Renal cortical epithelial cell (primary cell): ENCODE measurements around the gene PRRC1. TPM values are rescaled to one million over a fixed set of nuclear protein-coding genes. Genes with fewer than 3 reads are reported as not detected.

Experiments used
- total RNA-seq: library from RNA; depleted of rRNA; stranded (reverse); fragments of >200 nt; gene quantifications from 2 replicates; pipeline ENCODE4 v1.2.3, GENCODE V29; 2014

The PRRC1 gene
- total RNA-seq, 1 donor from 2014 or later: 70.6 TPM

Other genes starting within 250 kb of the PRRC1 start
- gene MEGF10, start 226.8 kb upstream of the PRRC1 start, total RNA-seq: 0.10 TPM in 1 of 2 replicates, not detected in the other
- gene CTXN3, start 131.4 kb downstream of the PRRC1 start, total RNA-seq: not detected in 2 replicates
- gene CCDC192, start 185.8 kb downstream of the PRRC1 start, total RNA-seq: not detected in 2 replicates